Ovary (tissue), 3 donors: ENCODE measurements around the gene TNFAIP6.

Experiments used
- EP300 ChIP-seq: sonication (generic); formaldehyde crosslinking; IDR thresholded peaks from one replicate; pipeline ENCODE4 v1.6.1; 2017; ENCODE audit warnings: antibody characterized with exemption
- POLR2A ChIP-seq: fragments of 450-650 bp; IDR thresholded peaks from one replicate; pipeline ENCODE4 v1.6.1; 2017; ENCODE audit warnings: antibody characterized with exemption, mild to moderate bottlenecking, moderate library complexity
- TF ChIP-seq, protein P1 (sequence below), 3 donors: fragments of 450-650 bp in 2 of 3; fragments of 200-600 bp in 1 of 3; IDR thresholded peaks; one replicate each; pipeline versions ENCODE4 v1.5.1 to v1.8.0; 2016 to 2022; ENCODE audit warnings: antibody characterized with exemption in 3 of 3, mild to moderate bottlenecking in 1 of 3
- donor health status: DM: no; HTN: no; CAD: no.

DNA sequence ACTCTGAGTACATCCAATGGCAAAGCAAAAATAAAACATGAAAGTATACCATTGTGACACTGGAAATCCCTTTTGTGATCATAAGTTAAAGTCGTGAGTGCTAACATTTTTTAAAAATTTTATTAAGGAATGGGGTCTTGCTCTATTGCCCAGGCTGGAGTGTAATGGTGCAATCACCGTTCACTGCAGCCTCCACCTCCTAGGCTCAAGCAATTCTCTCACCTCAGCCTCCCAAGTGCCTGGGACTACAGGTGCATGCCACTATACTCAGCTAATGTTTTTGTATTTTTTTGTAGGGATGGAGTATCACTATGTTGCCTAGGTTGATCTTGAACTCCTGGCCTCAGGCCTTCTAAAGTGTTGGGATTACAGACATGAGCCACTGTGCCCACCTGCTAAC, 14.3 kb upstream of the TNFAIP6 start:
- TF ChIP-seq, protein P1, sequence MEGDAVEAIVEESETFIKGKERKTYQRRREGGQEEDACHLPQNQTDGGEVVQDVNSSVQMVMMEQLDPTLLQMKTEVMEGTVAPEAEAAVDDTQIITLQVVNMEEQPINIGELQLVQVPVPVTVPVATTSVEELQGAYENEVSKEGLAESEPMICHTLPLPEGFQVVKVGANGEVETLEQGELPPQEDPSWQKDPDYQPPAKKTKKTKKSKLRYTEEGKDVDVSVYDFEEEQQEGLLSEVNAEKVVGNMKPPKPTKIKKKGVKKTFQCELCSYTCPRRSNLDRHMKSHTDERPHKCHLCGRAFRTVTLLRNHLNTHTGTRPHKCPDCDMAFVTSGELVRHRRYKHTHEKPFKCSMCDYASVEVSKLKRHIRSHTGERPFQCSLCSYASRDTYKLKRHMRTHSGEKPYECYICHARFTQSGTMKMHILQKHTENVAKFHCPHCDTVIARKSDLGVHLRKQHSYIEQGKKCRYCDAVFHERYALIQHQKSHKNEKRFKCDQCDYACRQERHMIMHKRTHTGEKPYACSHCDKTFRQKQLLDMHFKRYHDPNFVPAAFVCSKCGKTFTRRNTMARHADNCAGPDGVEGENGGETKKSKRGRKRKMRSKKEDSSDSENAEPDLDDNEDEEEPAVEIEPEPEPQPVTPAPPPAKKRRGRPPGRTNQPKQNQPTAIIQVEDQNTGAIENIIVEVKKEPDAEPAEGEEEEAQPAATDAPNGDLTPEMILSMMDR (IDR thresholded peaks at IDR 0.05), result no peak
- no peak for TF ChIP-seq EP300
- TF ChIP-seq POLR2A, result no peak
